ENCODE results near the gene PARN.
"Not testable (repeated sequence)": the region's sequence is repeated elsewhere in the genome, so short reads cannot be mapped to it uniquely, and the experiment has no call there.

The PARN gene

GRCh38 chr16:14447783-14448182 is 182.3 kb downstream of the PARN start:
- TF ChIP-seq, protein P1, sequence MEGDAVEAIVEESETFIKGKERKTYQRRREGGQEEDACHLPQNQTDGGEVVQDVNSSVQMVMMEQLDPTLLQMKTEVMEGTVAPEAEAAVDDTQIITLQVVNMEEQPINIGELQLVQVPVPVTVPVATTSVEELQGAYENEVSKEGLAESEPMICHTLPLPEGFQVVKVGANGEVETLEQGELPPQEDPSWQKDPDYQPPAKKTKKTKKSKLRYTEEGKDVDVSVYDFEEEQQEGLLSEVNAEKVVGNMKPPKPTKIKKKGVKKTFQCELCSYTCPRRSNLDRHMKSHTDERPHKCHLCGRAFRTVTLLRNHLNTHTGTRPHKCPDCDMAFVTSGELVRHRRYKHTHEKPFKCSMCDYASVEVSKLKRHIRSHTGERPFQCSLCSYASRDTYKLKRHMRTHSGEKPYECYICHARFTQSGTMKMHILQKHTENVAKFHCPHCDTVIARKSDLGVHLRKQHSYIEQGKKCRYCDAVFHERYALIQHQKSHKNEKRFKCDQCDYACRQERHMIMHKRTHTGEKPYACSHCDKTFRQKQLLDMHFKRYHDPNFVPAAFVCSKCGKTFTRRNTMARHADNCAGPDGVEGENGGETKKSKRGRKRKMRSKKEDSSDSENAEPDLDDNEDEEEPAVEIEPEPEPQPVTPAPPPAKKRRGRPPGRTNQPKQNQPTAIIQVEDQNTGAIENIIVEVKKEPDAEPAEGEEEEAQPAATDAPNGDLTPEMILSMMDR (IDR thresholded peaks at IDR 0.05; ENCODE audit: insufficient read depth, missing control alignments), result no peak
- FAIRE-seq (no peak), DNase-seq (ENCODE audit: insufficient read length, low spot score) (no peak)

- FAIRE-seq (no peak), DNase-seq (ENCODE audit: insufficient read length, low spot score) (no peak)
- TF ChIP-seq, protein P1 (IDR thresholded peaks at IDR 0.05; ENCODE audit: insufficient read depth, missing control alignments), result no peak
Observed at GRCh38 chr16:14446796-14447195, 183.3 kb downstream of the PARN start.

DNA sequence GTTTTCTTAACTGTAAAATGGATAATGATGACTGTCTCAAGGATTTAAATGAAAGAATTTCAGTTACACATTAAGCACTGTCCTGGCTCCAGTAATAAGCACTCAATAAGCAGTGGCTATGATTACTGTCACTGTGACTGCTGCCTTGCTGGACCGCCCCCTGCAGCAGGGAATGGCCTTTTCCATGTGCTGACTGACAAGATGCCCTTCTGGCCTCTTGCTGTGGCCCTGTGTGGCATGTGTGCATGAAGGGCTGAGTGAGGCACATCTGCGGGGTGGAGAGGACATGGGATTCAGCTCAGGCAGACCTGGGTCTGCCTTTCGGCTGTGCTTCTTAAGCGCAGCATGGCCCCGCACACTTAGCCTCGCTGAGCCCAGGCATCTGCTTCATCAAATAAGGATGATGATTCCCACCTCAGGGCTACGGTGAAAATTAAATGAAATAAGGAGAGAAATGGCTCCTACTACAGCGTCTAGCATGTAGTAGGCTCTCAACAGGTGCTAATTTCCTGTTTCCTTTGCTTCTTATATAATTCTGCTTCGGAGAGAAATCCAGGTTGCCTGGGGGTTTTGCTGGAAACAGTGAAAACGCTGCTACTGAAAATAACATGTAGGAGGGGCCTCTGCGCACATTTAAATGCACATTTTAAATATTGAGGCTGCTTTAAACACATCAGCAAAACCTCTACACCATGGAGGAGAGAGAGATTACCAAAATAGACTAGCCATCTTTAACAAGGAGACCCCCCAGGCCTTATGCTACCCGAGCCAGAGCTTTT is 183.9 kb downstream of the PARN start:
- DNase-seq (ENCODE audit: insufficient read length, low spot score), result no peak
- no peak for FAIRE-seq
- TF ChIP-seq, protein P1 (IDR thresholded peaks at IDR 0.05; ENCODE audit: insufficient read depth, missing control alignments), result no peak

DNA sequence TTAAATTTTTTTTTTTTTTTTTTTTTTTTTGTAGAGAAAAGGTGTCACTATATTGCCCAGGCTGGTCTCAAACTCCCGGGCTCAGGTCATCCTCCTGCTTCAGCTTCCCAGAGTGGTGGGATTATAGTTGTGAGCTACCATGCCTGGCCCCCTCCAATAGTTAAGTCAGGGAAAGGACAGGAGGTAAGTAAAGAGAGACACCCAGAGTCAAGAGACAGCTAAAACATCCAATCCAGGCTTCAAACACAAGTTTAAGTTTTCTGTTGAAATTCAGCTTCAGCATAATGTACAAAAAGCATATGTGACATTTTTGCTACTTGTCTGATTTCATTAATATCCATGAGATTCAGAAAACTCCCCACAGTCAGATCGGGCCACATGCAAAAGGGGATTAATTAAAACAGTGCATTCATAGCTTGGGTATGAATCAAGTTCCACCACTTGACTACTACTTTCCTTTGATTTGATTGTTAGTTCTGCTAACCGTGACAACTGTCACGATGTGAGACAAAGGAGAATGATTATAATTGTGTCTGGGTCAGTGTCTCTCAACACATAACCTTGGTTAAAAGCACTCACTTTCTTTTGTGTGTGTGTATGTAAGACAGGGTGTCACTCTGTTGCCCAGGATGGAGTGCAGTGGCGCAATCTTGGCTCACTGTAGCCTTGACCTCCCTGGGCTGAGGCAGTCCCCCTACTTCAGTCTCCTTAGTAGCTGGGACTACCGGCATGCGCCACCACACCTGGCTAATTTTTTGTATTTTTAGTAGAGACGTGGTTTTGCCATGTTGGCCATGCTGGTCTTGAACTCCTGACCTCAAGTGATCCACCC is 184.9 kb downstream of the PARN start:
- DNase-seq (ENCODE audit: insufficient read length, low spot score) (no peak), FAIRE-seq (no peak)
- TF ChIP-seq, protein P1 (IDR thresholded peaks at IDR 0.05; ENCODE audit: insufficient read depth, missing control alignments), result no peak

- FAIRE-seq; DNase-seq (ENCODE audit: insufficient read length, low spot score): not testable (repeated sequence)
Observed at GRCh38 chr16:14441533-14441932, 188.5 kb downstream of the PARN start.

GRCh38 chr16:14438256-14438655 is 191.8 kb downstream of the PARN start:
- FAIRE-seq, result no peak
- TF ChIP-seq, protein P1 (IDR thresholded peaks at IDR 0.05; ENCODE audit: insufficient read depth, missing control alignments), result no peak
- no peak for DNase-seq (ENCODE audit: insufficient read length, low spot score)

DNA sequence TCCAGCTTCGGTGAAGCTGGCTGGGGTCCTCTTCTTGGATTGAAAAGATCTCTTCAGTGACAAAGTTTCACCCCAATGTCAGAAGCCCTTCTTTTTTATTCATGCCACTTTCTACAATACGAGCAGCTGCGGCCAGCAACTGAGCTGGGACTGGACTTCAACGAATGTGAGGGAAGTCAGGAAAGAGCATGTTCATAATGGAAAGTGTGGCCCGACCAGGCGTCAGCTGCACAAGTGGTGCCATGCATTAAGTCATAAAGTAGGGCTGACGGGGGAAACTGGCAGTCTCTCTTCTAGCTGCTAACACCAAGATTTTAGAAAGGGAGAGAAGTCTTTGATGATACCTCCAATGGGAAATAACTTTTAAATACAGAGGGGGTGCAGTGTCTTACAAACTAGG is 192.6 kb downstream of the PARN start:
- TF ChIP-seq, protein P1 (IDR thresholded peaks at IDR 0.05; ENCODE audit: insufficient read depth, missing control alignments), result no peak
- FAIRE-seq (no peak), DNase-seq (ENCODE audit: insufficient read length, low spot score) (no peak)
